GM18498 (cell line): ENCODE results near the gene PHLPP2.
"Not testable (repeated sequence)": the region's sequence is repeated elsewhere in the genome, so short reads cannot be mapped to it uniquely, and the experiment has no call there.

Experiments
- ATAC-seq: cut with Tn5 transposase; IDR thresholded peaks from one replicate; pipeline ENCODE4 v1.9.1; 2021; ENCODE audit warnings: mild to moderate bottlenecking, moderate library complexity; ENCODE audit not compliant: unreplicated experiment

The PHLPP2 gene

DNA sequence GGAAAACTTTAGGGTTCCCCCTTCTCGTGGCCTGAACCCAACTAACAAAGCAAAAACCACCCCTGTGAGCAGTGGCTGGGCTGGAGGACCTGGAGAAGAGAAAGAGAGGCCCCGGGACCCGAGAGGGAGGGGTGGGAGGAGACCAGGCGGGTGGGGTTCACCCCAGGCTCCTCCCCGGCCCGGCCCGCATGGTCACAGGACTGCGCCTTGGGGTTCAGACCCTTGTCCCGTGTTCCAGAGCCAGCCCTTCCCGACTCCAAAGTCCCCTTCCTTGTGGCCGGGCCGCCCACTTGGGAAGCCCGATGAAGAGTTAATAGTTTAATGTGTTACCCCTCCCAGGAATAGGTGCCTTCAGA is 97.7 kb downstream of the PHLPP2 start:
- no peak for ATAC-seq

DNA sequence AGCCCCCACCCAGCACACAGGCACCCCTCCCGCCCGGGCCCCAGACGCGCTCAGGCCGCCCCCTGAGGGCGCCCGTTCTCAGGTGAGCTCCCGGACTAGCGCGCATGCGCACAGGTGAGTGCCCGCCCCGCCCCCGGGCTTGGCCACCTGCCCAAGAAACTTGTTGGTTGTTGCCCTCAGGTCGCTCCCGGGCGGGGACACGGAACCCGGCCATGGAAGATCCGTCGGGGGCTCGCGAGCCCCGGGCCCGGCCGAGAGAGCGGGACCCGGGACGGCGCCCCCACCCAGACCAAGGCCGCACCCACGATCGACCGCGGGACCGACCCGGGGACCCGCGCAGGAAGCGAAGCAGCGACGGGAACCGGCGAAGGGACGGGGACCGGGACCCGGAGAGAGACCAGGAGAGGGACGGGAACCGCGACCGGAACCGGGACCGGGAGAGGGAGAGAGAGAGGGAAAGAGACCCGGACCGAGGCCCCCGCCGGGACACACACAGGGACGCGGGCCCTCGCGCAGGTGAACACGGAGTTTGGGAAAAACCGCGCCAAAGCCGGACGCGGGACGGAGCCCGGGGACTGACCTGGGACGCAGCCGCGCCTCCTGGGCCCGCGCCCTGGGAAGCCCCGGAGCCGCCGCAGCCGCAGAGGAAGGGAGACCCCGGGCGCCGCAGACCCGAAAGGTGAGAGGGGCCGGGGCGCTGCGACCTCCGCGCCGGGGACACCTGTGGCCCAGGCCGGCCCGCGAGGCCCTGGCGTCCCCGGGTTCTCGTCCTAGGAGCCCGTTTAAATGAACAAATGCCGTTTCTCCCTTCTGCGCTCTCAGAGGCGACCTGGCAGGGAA is 98.3 kb downstream of the PHLPP2 start, which contains the start of gene MARVELD3:
MARVELD3 (plus strand) TSS at position 167 of the 840 bp plus-strand sequence; CDS start at position 213, 46 bp downstream.
- ATAC-seq: no peak

DNA sequence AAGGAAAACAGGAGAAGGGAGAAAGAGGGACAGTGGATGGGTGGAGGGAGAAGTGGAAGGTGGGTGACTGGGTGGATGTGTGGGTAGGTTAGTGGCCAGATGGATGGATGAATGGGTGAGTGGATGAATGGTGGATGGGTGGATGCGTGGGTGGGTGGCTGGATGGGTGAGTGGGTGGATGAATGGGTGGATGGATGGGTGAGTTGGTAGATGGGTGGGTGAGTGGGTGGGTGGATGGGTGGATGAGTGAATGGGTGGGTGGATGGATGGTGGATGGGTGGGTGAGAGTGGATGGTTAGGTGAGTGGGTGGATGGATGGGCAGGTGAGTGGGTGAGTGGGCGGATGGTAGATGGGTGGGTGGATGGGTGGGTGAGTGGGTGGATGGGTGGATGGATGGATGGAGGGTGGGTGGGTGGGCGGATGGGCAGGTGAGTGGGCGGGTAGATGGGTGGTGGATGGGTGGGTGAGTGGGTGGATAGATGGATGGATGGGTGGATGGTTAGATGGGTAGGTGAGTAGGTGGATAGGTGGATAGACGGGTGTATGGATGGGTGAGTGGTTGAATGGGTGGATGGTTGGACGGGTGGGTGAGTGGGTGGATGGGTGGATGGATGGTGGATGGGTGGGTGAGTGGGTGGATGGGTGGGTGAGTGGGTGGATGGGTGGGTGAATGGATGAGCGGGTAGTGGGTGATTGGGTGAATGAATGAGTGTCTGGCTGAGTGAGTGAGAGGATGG is 99.2 kb downstream of the PHLPP2 start:
- ATAC-seq: no peak

GRCh38 chr16:71623597-71623996 is 100.9 kb downstream of the PHLPP2 start:
- peak; percentile 58 for ATAC-seq

DNA sequence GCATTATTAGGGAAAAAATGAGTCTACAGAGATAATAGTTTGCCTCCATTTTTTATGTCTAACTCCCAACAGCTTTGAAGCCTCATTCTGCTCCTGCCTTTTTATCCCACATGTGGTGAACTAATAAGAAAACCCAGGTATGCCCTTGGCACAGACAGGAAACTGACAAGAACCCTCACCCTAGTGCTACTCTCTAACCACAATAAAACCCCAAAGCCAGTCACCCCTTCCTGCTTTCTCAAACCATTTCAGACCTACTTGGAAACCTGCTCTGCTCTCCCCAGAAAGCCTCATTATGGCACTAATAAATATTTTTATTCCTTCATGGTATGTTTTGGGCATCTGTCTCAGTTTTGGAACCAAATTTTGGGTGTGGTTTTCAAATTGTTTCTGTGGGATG is 102.4 kb downstream of the PHLPP2 start:
- ATAC-seq: no peak

DNA sequence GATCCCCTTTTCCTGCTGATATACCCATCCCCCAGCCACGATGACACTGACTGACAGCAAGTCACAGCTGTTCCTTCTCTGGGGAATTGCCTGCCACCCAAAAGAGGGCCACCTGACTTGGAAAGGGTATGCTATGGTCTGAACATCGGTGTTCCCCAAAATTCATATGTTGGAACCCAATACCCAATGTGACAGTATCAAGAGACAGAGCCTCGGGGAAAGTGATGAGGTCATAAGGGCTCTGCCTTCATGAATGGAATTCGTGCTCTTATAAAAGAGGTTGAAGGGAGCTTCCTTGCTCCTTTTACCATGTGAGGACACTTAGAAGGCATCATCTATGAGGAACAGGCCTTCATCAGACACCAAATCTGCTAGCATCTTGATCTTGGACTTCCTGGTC is 106.1 kb downstream of the PHLPP2 start:
- ATAC-seq: no peak

DNA sequence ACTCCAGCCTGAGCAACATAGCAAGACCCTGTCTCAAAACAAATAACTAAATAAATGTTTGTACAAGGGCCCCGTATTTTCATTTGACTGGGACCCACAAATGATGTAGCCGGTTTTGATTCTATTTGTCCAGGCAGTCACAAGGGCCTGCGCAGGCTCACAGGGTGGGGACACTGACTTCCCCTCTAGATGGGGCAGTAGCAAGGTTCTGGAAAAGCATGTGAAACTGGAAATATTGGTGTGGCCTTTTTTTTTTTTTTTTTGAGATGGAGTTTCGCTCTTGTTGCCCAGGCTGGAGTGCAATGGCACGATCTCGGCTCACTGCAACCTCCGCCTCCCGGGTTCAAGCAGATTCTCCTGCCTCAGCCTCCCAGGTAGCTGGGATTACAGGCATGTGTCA is 109.5 kb downstream of the PHLPP2 start:
- not testable (repeated sequence) for ATAC-seq

- peak; percentile 60 for ATAC-seq
Measured at GRCh38 chr16:71610936-71611871, 113.3 kb downstream of the PHLPP2 start.

DNA sequence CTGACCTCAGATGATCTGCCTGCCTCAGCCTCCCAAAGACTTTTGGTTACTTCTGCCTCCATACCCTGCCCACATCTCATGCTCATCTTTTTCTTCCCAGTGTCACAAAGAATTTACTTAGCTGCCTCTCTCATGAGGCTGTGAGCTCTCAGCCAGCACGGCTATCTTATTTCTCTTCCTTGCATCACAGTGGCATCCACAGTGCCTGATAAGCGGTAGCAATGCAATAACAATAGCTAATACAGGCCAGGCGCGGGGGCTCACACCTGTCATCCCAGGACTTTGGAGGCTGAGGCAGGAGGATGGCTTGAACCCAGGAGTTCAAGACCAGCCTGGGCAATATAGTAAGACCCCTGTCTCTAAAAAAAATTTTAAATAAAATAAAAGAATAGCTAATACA is 114.1 kb downstream of the PHLPP2 start:
- ATAC-seq: no peak

- no peak for ATAC-seq
Measured at GRCh38 chr16:71609066-71609465, 115.4 kb downstream of the PHLPP2 start.

DNA sequence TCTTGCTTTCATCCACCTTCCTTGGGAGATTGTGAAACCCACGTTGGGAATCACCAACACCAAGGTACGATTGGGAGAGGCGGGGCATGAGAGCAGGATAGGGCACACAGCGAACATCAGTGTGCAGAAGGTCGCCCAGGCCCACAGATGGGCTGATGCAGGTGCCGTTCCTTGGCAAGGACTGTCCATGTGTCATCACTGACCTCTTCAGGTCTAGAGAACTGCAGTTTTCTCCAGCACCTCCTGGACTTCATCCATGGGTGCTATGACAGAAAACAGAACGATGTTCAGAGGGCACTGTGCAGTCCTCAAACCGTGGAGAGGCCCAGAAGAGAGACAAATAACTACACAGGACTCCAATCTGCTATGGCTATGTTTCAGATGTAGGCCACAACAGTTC is 123.7 kb downstream of the PHLPP2 start:
- ATAC-seq: no peak

GRCh38 chr16:71598426-71598825 is 126.1 kb downstream of the PHLPP2 start:
- ATAC-seq: not testable (repeated sequence)

GRCh38 chr16:71595340-71595826 is 129.1 kb downstream of the PHLPP2 start:
- not testable (repeated sequence) for ATAC-seq
